Measurements from ENCODE around the gene FHOD3. TPM values are rescaled to one million over a fixed set of nuclear protein-coding genes. Genes with fewer than 3 reads are reported as not detected.

FHOD3 gene
- total RNA-seq, 1 donor from 2014 or later = 5.9 TPM

DNA sequence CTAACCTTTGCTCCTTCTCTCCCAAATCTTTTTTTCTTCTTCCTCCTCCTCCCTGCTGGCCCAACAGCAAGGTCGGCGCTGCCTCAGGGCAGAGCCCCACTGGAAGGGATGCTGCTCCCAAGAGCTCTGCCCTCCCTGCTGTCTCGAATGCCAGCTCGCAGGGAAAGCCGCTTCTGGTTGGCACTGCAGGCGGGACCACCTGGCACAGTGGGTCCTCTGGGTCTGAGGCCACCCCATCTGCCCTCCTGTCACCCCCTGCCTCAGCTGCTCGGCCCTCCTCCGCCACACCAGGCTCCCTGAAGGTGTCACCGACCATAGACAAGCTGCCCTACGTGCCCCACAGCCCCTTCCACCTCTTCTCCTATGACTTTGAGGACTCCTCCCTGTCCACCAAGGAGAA lies 355.0 kb downstream of the FHOD3 start:
- Mint-ChIP-seq H3K27ac (ENCODE audit: unreplicated experiment) (no peak overlapping the region), H3K27me3 (ENCODE audit: low read depth, unreplicated experiment) (peaks cover 7% of the 10 kb centered on the region), H3K4me3 (ENCODE audit: unreplicated experiment) (no peak overlapping the region), H3K9me3 (ENCODE audit: unreplicated experiment) (peaks cover 2% of the 10 kb centered on the region), H3K4me1 (ENCODE audit: low read depth, unreplicated experiment) (peaks cover 12% of the 10 kb centered on the region), H3K36me3 (ENCODE audit: low read depth, unreplicated experiment) (no peaks in the 10 kb centered on the region)
- H3K27ac ChIP-seq (ENCODE audit: low read depth, low read length) = no peak overlapping the region
- H3K4me2 ChIP-seq (ENCODE audit: low read length) = no peak overlapping the region
- DNase-seq (ENCODE audit: low read depth) = no peak
- H3K79me2 ChIP-seq (ENCODE audit: insufficient read depth, low read length) = no peaks in the 10 kb centered on the region
- no peak overlapping the region for H3K9ac ChIP-seq (ENCODE audit: low read length)
- H3K4me3 ChIP-seq (ENCODE audit: insufficient read depth, low read depth, low read length) = no peak overlapping the region
- H2AFZ ChIP-seq (ENCODE audit: low read depth, low read length) = no peak overlapping the region
- H3K36me3 ChIP-seq (ENCODE audit: insufficient read depth, low read length) = no peaks in the 10 kb centered on the region
- no peak for FAIRE-seq
- no peaks in the 10 kb centered on the region for H3K27me3 ChIP-seq (ENCODE audit: insufficient read depth, low read length)
- H3K9me3 ChIP-seq (ENCODE audit: insufficient read depth, low read depth, low read length) = no peaks in the 10 kb centered on the region
- TF ChIP-seq EZH2 (IDR thresholded peaks at IDR 0.05; ENCODE audit: insufficient read depth, low read length) = no peak
- TF ChIP-seq, protein P1, sequence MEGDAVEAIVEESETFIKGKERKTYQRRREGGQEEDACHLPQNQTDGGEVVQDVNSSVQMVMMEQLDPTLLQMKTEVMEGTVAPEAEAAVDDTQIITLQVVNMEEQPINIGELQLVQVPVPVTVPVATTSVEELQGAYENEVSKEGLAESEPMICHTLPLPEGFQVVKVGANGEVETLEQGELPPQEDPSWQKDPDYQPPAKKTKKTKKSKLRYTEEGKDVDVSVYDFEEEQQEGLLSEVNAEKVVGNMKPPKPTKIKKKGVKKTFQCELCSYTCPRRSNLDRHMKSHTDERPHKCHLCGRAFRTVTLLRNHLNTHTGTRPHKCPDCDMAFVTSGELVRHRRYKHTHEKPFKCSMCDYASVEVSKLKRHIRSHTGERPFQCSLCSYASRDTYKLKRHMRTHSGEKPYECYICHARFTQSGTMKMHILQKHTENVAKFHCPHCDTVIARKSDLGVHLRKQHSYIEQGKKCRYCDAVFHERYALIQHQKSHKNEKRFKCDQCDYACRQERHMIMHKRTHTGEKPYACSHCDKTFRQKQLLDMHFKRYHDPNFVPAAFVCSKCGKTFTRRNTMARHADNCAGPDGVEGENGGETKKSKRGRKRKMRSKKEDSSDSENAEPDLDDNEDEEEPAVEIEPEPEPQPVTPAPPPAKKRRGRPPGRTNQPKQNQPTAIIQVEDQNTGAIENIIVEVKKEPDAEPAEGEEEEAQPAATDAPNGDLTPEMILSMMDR (IDR thresholded peaks at IDR 0.05; ENCODE audit: insufficient read depth, low read depth, low read length) = no peak
- H3K4me1 ChIP-seq (ENCODE audit: insufficient read depth, low read length) = no peaks in the 10 kb centered on the region
- no peaks in the 10 kb centered on the region for H4K20me1 ChIP-seq (ENCODE audit: insufficient read depth, low read length)

- Histone ChIP-seq H3K9ac (ENCODE audit: low read length) (no peak overlapping the region), H3K27ac (ENCODE audit: low read depth, low read length) (no peak overlapping the region), H3K4me3 (ENCODE audit: insufficient read depth, low read depth, low read length) (no peak overlapping the region), H3K79me2 (ENCODE audit: insufficient read depth, low read length) (no peaks in the 10 kb centered on the region), H2AFZ (ENCODE audit: low read depth, low read length) (no peak overlapping the region), H3K9me3 (ENCODE audit: insufficient read depth, low read depth, low read length) (no peaks in the 10 kb centered on the region), H3K4me1 (ENCODE audit: insufficient read depth, low read length) (no peaks in the 10 kb centered on the region), H3K36me3 (ENCODE audit: insufficient read depth, low read length) (no peaks in the 10 kb centered on the region), H3K27me3 (ENCODE audit: insufficient read depth, low read length) (no peaks in the 10 kb centered on the region), H4K20me1 (ENCODE audit: insufficient read depth, low read length) (no peaks in the 10 kb centered on the region), H3K4me2 (ENCODE audit: low read length) (no peak overlapping the region)
- DNase-seq (ENCODE audit: low read depth) (no peak), FAIRE-seq (no peak)
- Mint-ChIP-seq H3K36me3 (ENCODE audit: low read depth, unreplicated experiment) (no peaks in the 10 kb centered on the region), H3K27ac (ENCODE audit: unreplicated experiment) (no peak overlapping the region), H3K9me3 (ENCODE audit: unreplicated experiment) (no peaks in the 10 kb centered on the region), H3K27me3 (ENCODE audit: low read depth, unreplicated experiment) (peaks cover 5% of the 10 kb centered on the region), H3K4me3 (ENCODE audit: unreplicated experiment) (no peak overlapping the region), H3K4me1 (ENCODE audit: low read depth, unreplicated experiment) (peaks cover 12% of the 10 kb centered on the region)
- TF ChIP-seq, protein P1 (IDR thresholded peaks at IDR 0.05; ENCODE audit: insufficient read depth, low read depth, low read length) = no peak
- TF ChIP-seq EZH2 (IDR thresholded peaks at IDR 0.05; ENCODE audit: insufficient read depth, low read length) = no peak
Observed at GRCh38 chr18:36653141-36653869, 355.8 kb downstream of the FHOD3 start.

GRCh38 chr18:36653870-36654269 lies 356.4 kb downstream of the FHOD3 start:
- H3K9ac ChIP-seq (ENCODE audit: low read length) = no peak overlapping the region
- no peaks in the 10 kb centered on the region for H4K20me1 ChIP-seq (ENCODE audit: insufficient read depth, low read length)
- peaks cover 5% of the 10 kb centered on the region for H3K27me3 Mint-ChIP-seq (ENCODE audit: low read depth, unreplicated experiment)
- TF ChIP-seq EZH2 (IDR thresholded peaks at IDR 0.05; ENCODE audit: insufficient read depth, low read length) = no peak
- TF ChIP-seq, protein P1 (IDR thresholded peaks at IDR 0.05; ENCODE audit: insufficient read depth, low read depth, low read length) = no peak
- H3K36me3 ChIP-seq (ENCODE audit: insufficient read depth, low read length) = no peaks in the 10 kb centered on the region
- no peak overlapping the region for H3K27ac ChIP-seq (ENCODE audit: low read depth, low read length)
- H3K27me3 ChIP-seq (ENCODE audit: insufficient read depth, low read length) = no peaks in the 10 kb centered on the region
- H3K27ac Mint-ChIP-seq (ENCODE audit: unreplicated experiment) = no peak overlapping the region
- DNase-seq (ENCODE audit: low read depth) (no peak), FAIRE-seq (no peak)
- H2AFZ ChIP-seq (ENCODE audit: low read depth, low read length) = no peak overlapping the region
- H3K79me2 ChIP-seq (ENCODE audit: insufficient read depth, low read length) = no peaks in the 10 kb centered on the region
- H3K9me3 Mint-ChIP-seq (ENCODE audit: unreplicated experiment) = no peaks in the 10 kb centered on the region
- H3K36me3 Mint-ChIP-seq (ENCODE audit: low read depth, unreplicated experiment) = no peaks in the 10 kb centered on the region
- H3K4me3 Mint-ChIP-seq (ENCODE audit: unreplicated experiment) = no peak overlapping the region
- no peak overlapping the region for H3K4me2 ChIP-seq (ENCODE audit: low read length)
- H3K4me1 ChIP-seq (ENCODE audit: insufficient read depth, low read length) = no peaks in the 10 kb centered on the region
- H3K4me1 Mint-ChIP-seq (ENCODE audit: low read depth, unreplicated experiment) = peaks cover 12% of the 10 kb centered on the region
- no peaks in the 10 kb centered on the region for H3K9me3 ChIP-seq (ENCODE audit: insufficient read depth, low read depth, low read length)
- H3K4me3 ChIP-seq (ENCODE audit: insufficient read depth, low read depth, low read length) = no peak overlapping the region
